ENCODE results near the gene KRTAP10-2.
"Not testable (repeated sequence)": the region's sequence is repeated elsewhere in the genome, so short reads cannot be mapped to it uniquely, and the experiment has no call there.

The KRTAP10-2 gene

DNA sequence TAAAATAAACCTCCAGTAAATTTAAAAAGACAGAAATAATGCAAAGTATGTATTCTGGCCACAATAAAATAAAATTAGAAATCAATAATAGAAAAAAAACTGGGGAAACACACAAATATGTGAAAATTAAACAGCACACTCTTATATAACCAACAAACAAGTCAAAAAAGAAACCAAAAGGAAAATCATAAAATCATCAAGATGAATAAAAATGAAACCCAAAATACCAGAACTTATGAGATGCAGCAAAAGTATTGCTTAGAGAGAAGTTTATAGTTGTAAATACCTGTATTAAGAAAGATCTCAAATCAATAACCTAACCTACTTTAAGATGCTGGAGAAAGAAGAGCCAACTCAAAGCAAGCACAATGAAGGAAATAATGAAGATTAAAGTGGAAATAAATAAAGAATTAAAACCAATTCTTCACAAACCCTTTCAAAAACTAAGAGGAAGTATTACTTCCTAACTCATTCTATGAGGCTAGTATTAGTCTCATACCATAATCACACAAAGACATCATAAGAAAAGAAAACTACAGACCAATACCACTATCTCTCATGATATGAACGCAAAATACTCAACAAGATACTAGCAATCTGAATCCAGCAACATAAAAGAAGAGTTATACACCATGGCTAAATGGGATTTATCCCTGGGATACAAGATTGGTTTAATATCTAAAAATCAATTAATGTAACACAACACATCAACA is 13.7 kb upstream of the KRTAP10-2 start:
- no peak for DNase-seq

DNA sequence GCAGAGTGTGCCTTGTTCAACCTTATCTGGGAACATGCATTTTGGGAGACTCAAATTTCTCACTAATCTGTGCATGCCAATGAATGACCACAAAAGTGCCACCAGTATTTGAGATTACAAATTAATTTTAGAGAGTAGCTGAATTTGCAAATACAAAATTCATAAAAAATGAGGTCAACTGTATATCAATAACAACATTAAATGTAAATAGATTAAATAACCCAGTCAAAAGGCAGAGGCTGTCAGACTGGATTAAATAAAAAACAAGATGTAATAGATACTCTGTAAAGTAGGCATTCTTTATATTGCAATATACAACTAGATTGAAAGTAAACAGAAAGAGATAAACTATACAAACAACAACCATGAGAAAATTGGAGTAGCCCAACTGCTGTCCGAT is 12.8 kb upstream of the KRTAP10-2 start:
- DNase-seq, result no peak

DNA sequence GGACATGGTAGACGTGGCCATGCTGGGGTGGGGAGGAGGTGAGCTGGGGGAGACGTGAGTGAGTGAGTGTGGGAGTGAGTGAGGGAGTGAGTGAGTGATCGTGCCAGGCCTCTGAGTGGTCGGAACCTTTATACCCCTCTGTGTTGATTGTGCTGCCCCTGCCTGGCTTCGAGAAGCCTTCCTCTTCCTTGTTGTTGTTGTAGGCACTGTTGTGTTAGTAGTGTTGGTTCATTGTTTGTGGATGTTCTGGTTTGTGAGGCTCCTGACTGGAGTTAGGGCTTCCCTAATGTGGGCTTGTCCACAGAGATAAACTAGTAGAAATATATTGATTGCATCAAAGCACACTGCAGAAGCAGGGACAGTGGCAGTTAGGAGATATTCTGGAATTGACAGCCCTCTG is 7.4 kb upstream of the KRTAP10-2 start, which contains the start of gene KRTAP10-3:
TSS of gene KRTAP10-3 (minus strand) at position 101 of the 400 bp plus-strand sequence. CDS start at position 21, 80 bp downstream.
- no peak for DNase-seq

DNA sequence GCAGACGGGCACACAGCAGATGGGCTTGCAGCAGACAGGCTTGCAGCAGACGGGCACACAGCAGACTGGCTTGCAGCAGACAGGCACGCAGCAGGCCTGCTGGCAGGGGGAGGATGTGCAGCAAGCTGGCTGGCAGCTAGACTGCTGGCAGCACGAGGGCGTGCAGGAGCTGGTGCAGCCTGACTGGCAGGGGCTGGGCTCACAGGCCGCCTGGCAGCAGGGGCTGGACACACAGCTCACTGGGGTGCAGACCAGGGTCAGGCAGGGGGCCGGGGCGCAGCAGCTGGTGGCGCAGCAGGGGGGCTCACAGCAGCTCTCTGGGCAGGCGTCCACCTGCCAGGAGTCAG is 7.0 kb upstream of the KRTAP10-2 start:
- not testable (repeated sequence) for DNase-seq

DNA sequence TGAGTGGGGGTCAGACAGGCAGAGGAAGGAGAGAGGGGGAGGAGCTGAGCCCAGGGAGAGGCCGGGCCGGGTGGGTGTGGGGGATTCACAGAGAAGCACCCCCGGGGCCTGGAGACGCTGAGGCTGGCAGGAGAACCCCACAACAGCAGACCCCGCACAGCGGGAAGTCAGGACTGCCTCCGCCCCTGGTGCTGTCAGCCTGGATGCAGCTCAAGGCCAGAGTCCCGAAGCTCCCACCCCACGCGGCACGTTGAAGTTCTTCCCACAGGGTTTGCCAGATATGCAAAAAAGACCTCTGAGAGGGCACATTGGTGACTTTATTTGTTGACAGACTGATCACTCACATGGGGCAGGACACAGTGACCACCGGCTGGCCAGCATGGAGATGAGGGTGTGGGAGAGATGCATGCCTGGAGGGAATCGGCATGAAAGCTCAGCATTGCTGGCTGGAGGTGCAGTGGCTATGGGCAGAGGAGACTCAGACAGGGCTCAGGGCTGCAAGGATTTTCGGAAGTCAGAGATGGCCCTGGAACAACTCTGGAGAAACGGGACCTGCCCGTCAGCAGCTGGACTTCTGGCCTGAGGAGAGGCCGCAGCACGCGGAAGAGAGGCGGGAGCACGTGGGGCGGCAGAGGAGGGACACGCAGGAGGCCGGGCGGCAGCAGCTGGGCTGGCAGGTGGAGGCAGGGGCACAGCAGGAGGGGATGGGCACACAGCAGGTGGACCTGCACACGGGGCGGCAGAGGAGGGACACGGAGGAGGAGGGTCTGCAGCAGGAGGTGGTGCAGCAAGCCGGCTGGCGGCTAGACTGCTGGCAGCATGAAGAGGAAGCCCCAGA is 6.4 kb upstream of the KRTAP10-2 start:
- DNase-seq, result no peak

DNA sequence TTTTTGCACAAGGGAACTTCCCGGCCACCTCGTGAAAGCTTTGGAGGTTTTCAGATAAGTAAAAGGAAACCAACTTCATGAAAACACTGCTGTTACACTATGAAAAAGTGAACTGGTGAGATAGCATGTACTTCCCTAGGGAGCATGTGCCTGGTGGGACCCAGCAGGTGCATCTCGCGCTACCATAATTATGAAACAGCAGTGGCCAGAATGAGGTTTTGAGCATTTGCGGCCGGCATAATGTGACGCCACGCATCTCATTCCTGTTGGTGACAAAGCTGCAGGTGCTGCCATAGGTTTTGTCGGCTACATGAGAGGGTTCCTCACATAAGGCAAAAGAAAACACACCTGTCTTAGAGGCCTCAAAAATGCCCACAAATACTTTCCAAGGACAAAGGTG is 5.6 kb upstream of the KRTAP10-2 start:
- no peak for DNase-seq

DNA sequence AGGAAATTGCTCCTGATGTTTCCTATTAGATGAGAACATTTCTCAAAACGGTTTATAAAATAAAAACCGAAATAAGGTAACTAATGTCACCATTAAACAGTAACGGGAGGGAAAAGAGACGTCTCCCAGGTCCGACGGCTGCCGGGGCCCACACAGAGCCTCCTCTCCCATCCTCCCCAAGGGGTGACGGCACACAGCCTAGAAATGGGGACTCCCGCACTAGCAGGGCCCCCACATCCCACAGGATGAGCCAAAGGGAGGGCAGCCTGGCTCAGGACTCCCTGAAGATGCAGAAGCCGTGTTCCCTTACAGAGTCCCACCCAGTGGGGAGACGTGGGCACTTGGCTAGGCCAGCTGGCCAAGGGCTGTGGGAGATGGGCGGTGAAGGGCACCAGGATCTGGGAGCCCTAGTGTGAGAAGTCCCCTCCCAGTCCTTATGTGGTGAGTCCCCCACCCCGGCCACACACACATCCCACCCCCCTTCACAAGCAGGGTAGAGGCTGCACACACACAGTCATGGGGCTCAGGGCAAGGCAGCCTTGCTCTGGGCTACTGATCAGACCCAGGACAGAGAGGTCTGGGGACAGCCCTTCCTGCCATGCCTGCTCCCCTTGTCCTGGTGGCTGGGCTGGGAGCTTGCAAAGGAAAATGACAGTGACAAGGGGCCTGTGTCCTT is 4.0 kb upstream of the KRTAP10-2 start:
- no peak for DNase-seq

DNA sequence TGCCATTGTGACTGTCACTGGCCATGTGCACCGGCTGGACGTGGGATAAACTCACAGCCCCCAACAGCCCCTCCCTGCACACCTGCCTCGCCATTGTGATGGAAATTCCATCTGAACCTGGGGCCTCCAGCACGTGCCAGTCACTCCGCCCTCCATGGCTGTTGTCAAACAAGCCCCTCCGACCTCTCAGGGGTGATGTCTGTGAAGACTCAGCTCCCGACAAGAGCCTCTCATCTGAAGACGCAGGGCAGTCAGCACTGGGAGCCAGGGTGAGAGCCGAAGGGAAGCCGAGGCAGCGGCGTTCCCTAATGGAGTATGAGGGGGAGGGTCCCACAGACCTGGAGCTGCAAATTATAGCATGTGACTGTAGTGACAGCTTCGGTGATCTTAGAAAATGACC is 1.4 kb upstream of the KRTAP10-2 start:
- DNase-seq, result no peak

DNA sequence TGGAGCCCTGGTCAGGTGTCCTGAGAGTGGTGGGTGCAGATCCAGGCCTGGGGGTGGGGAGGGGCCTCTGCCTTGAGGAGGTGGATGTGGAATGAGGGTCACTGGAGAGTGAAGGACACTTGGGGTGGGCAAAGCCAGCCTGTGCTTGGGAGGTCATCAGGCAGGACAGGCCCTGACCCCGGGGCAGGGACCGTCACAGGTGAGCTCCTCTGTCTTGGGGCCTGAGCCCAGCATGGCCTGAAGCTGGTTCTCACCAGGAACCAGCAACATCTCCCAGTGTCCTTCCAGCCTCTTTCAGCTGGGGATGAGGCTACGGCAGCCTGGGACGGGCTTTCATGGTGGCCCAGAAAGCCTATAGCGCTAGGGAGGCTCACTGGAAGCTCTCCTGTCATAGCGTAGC is 831 bp upstream of the KRTAP10-2 start:
- no peak for DNase-seq

DNA sequence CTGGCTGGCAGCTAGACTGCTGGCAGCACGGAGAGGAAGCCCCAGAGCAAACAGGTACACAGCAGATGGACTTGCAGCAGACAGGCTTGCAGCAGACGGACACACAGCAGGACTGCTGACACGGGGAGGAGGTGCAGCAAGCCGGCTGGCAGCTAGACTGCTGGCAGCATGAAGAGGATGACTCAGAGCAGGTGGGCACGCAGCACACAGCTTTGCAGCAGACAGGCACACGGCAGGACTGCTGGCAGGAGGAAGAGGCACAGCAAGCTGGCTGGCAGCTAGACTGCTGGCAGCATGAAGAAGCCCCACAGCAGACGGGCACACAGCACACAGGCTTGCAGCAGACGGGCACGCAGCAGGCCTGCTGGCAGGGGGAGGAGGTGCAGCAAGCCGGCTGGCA is 498 bp downstream of the KRTAP10-2 start:
- DNase-seq, result no peak

DNA sequence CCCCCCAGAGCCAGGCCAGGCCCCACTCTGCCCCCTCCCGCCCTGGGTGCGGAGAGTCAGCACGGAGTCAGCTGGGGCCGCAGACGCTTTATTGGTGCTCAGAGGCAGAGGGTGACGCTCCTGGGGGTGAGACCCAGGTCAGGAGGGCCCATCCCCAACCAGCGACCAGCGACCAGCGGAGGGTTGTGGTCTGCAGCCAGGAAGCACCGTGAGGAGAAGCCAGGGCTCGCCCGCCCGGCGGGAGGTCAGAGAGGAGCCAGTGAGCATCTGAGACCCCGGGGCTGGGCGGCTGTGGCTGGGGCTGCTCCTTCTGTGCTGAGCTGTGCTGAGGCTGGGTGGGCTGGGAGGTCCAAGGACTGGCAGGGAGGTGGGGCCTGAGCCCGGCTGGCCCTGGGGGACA is 1.0 kb downstream of the KRTAP10-2 start:
- DNase-seq, result not testable (repeated sequence)

DNA sequence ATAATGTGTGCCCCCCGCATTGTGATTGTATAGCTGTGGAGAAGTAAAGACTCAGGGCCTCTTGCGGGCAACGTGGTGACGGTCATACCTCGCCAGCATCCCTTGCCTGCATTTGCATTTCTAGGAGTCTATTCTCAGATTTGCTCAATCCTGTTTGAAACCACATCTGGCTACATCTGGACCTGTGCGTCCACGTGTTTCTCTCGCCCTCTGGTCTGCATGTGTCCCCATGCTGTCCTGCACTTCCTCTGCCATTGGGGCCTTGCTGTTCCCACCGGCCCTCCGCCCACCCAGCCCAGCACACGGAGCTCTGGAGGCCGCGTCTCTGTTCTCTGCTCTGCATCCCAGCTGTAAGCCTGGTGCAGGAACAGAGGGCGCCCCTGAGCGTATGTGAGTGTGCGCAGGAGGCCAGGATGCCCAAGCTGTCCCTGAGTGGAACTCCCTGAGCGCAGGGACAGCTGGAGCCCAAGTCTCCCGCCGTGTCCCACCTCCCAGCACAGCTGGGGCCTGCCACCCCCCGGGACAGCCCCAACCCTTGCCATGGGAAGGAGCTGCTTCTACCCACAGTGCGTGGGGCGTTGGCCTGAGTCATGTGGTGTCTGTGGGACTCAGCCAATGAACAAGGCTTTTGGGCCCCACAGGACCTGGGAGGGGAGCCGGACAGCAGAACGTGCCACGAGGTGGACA is 1.6 kb downstream of the KRTAP10-2 start:
- no peak for DNase-seq

DNA sequence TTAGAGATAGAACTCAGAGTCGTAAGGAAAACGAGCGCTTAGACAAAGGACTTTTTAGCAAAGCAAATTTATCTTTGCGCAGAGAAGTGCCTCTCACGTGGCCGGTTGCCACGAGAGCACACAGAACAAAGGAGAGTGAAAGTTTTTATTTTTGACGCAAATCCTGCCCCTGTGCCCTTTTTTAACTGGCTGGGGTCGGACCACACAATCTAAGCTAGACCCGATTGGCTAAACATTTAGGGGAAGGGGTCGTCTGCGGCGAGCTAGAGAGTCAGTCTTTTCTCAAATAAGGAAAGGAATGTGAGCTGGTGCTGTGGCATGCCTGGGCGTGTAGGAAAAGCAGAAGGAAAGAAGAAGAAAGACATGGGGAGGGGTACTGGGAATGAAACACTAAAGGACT is 2.4 kb downstream of the KRTAP10-2 start:
- no peak for DNase-seq

DNA sequence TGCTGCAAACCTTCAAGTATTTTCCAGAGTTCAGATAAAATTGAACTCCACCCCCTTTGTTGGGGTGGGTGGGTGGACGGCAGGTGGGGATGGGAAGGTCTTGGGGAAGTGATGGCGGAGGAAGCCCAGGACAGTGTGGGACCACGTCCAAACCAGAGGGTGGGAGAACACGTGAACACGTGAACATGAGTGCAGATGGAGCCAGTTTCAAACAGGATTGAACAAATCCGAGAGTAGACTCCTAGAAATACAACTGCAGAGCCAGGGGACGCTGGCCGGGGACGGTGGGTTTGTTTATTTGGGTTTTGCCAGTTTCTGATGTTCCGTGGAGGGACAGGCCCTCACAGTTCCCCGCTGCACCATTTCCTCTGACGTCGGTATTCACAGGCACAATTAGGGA is 2.9 kb downstream of the KRTAP10-2 start:
- no peak for DNase-seq

DNA sequence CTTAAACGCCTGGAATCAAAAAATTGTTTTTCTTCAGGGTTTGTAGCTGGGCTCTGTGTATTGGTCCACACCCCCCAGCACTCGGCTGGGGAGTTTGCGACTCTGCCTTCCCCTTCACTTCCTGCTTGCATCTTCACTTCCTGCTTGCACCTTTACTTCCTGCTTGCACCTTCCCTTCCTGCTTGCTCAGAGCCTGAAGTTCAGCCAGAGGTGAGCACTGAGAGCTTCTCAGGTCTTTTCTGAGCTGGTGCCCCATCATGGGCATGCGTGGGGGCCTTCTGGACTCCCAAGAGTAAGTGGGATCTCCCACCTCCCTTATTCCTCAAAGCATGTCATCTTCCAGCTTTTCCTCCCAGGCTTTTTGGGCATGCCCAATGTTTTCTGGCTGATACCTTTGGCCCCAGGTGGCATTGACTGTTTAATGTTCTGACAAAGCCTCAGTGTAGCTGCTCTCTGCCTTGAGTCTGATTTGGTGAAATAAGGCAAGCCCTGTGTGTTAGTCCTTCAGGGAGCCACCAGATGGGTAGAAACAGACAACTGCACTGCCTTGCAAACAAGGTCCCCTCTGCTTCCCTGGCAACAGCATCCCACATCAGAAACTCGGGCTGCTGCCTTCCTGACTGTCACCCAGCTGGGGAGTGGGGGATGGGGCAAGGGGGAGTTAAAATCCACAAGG is 3.5 kb downstream of the KRTAP10-2 start:
- no peak for DNase-seq

DNA sequence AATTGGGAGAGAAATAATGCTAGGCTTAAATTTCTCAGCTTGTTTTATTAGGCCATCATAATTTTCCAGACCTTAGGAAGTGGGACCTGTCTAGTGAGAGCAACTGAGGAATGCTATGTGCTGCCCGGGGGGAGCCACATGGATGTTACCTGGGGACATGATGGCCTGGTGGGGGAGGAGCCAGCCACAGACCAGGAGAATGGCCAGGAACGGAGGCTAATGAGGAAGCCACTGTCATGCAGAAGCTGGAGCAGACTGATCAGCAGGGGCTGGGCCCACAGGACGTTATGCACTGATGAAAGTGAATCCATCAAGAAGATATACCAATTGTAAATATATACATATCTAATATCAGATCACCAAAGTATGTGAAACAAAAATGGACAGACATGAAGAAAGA is 6.7 kb downstream of the KRTAP10-2 start:
- DNase-seq, result no peak

DNA sequence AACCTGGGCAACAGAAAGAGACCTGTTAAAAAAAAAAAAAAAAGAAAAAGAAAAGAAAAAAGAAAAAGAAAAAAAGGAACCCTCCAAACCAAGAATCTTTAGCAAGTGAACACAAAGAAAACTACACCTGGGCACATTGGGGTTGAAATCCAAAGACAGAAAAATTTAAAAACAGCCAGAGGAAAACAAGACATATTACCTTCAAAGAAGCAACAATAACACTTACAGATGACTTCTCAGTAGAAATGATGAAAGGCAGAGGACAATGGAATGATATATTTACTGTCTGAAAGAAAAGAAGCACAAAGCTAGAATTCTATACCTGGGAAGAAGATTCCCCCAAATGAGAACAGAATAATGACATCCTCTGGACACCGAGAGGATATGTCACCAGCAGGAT is 8.6 kb downstream of the KRTAP10-2 start:
- no peak for DNase-seq

DNA sequence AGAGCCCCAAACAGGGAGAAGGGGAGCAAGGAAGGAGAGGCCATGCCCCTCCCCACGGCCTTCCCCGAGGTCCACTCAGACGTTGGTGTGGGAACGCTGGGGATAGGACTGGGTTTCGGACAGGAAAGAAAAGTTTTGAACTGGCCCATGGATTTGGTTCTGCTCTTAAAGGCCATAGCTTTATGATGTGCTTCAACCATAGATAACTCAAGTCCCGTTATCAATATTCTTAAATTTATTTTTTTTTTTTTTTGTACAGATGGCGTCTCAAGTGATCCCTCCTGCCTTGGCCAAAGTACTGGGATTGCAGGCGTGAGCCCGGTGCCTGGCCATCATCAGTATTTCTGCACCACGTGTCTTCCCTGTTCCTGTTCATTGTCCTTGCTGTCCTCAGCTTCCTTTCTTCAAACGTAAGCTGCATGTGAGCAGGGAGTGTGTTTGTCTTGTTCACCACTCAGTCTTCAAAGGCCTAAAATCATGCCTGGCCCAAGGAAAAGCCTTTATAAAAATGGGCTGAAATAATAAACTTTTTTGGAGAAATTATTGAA is 10.5 kb downstream of the KRTAP10-2 start:
- DNase-seq, result no peak

DNA sequence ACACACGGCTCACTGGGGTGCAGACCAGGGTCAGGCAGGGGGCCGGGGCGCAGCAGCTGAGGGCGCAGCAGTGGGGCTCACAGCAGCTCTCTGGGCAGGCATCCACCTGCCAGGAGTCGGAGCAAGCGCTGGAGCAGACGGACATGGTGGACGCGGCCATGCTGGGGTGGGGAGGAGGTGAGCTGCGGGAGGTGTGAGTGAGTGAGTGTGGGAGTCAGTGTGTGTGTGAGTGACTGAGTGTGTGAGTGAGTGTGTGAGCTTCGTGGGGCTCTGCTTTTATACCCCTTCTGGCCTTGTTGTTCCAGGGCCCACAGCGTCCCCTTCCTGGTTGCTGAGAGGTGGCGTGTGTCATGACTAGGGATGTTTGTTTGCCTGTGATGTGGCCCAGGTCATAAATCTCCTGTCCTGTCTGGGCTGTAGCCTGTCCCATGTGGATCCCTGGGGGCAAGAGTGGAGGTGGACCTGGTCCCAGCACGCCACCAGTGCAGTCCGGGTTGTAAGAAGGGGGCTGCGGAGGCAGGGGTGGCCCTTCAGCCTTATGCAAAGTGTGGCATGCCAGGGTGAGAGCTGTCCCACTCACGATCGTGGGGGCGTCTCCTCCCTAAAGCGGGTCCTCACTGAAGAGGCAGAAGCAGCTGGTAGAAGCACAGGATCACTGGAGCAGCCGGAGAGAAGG is 11.2 kb downstream of the KRTAP10-2 start, which contains the start of gene KRTAP10-1:
TSS of gene KRTAP10-1 (minus strand) at position 205 of the 676 bp plus-strand sequence. CDS start at position 160, 45 bp downstream.
- DNase-seq, result no peak

DNA sequence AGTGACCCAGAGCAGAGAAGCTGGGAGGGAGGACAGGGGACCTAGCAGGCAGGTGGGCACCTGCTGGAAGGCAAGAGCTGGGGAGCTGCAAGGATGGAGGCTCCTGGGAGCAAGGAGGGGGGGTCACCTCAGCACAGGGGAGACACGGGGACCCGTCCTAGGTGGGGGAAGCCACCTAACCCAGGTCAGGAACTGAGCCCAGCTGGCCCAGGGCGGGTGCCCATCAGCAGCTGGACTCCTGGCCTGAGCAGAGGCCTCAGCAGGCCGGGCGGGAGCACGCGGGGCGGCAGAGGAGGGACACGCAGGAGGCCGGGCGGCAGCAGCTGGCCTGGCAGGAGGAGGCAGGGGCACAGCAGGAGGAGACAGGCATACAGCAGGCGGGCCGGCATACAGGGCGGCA is 12.3 kb downstream of the KRTAP10-2 start:
- no peak for DNase-seq
